Brain microvascular endothelial cell (primary cell): ENCODE results near the gene MELK.

Experiments used
- DNase-seq: peaks from one replicate; pipeline ENCODE4 v3.0.0-alpha.2; 2020
- H3K27ac ChIP-seq: fragments of 250-450 bp; sonication (Bioruptor Pico); 2 replicates; pipeline ENCODE4 v1.5.1; 2020; ENCODE audit warnings: mild to moderate bottlenecking, moderate library complexity
- H3K27me3 ChIP-seq: fragments of 250-450 bp; sonication (Bioruptor Pico); replicated peaks from 2 replicates; pipeline ENCODE4 v1.5.1; 2020; ENCODE audit warnings: mild to moderate bottlenecking
- H3K36me3 ChIP-seq: fragments of 250-450 bp; sonication (Bioruptor Pico); replicated peaks from 2 replicates; pipeline ENCODE4 v1.5.1; 2020; ENCODE audit warnings: mild to moderate bottlenecking
- H3K4me3 ChIP-seq: 2 replicates; pipeline ENCODE4 v1.5.1; 2011; ENCODE audit warnings: low read depth, mild to moderate bottlenecking, control low read depth, low read length, moderate library complexity
- in situ Hi-C: cut with HindIII; loops from 2 replicates; pipeline ENCODE4 v1.10.0; 2017; ENCODE audit warnings: low sequenced_read_pairs, low pct_ligation_motif_present
- TF ChIP-seq, protein P1 (sequence below): IDR thresholded peaks from 2 replicates; pipeline ENCODE4 v1.5.1; 2011; ENCODE audit warnings: low read depth, mild to moderate bottlenecking, moderate library complexity, low read length, control low read depth, inconsistent platforms; ENCODE audit errors: missing control alignments

MELK gene

DNA sequence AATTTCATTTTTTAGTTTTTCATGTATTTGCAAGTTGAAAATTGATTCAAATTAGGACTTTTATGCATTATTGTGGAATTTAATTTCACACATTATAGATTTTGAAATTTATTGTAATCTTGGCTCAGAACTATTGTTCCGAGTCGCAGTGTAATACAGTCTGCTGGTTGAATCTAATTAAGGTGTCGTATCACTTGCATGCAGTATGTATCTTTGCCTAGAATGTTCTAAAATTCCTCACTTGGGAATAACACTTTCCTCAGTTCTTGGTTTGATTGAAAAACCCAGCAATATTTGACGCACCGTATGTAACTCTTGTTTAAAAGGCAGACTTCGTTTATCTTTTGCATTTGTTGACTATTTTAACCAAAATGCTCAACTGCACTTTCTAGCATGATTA, 49.4 kb downstream of the MELK start:
- in situ Hi-C loops: no loop called here
- Histone ChIP-seq H3K4me3 (no peak overlapping the region), H3K36me3 (no peaks in the 10 kb centered on the region), H3K27ac (no peak overlapping the region), H3K27me3 (no peaks in the 10 kb centered on the region)
- TF ChIP-seq, protein P1, sequence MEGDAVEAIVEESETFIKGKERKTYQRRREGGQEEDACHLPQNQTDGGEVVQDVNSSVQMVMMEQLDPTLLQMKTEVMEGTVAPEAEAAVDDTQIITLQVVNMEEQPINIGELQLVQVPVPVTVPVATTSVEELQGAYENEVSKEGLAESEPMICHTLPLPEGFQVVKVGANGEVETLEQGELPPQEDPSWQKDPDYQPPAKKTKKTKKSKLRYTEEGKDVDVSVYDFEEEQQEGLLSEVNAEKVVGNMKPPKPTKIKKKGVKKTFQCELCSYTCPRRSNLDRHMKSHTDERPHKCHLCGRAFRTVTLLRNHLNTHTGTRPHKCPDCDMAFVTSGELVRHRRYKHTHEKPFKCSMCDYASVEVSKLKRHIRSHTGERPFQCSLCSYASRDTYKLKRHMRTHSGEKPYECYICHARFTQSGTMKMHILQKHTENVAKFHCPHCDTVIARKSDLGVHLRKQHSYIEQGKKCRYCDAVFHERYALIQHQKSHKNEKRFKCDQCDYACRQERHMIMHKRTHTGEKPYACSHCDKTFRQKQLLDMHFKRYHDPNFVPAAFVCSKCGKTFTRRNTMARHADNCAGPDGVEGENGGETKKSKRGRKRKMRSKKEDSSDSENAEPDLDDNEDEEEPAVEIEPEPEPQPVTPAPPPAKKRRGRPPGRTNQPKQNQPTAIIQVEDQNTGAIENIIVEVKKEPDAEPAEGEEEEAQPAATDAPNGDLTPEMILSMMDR: no peak
- no peak for DNase-seq

DNA sequence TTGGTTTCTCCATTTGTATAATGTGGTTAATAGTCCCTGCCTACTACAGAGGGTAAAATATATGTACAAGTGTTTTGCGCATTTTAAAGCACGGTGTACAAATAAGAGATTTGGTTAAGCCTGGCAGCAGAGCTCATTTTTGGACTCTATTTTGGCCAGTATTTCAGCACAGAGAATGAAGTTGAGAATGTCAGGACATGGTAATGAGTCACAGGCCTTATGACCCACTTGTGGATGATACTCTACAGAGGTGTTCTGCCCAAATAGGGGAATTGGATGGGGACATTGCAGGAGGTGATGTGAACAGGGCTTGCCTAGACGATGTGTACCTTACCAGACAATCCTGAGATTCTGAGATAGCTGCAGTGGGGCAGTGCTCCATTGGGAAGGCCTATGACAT, 50.6 kb downstream of the MELK start:
- Histone ChIP-seq H3K27ac (no peak overlapping the region), H3K4me3 (no peak overlapping the region), H3K27me3 (no peaks in the 10 kb centered on the region), H3K36me3 (no peaks in the 10 kb centered on the region)
- TF ChIP-seq, protein P1: no peak
- in situ Hi-C loops: no loop called here
- DNase-seq: peak; percentile 12

DNA sequence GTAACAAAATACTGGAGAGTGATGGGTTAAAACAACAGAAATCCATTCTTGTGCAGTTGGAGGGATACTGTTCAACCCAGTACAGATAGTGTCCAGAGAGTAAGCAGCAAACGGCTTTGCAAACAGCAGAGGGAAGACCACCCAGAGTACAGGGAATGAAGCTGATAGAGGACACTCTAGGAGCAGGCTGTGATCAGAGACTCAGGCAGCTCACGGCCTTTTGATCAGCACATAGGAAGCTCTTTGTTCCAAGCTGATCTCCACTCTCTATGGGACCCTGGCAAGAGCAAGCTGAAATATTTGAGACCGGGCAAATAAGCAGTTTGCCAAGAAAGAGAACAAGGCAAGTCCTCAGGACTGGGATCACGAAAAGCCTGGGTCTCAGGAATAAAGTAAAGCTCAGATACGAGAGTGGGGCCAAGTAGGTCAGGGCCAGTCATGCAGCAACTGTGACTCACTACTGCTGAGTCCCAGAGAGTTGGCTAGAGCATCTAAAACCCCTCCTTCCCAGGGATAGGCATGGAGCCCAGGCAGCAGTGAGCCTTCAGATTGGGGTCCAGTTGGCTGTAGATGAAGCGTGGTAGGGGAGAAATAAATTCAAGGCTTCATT, 52.4 kb downstream of the MELK start:
- no peaks in the 10 kb centered on the region for H3K36me3 ChIP-seq
- no peaks in the 10 kb centered on the region for H3K27me3 ChIP-seq
- TF ChIP-seq, protein P1: no peak
- DNase-seq: peak; percentile 76
- in situ Hi-C loops: no loop called here
- peak overlapping the region; percentile 28 for H3K27ac ChIP-seq
- H3K4me3 ChIP-seq: no peak overlapping the region

DNA sequence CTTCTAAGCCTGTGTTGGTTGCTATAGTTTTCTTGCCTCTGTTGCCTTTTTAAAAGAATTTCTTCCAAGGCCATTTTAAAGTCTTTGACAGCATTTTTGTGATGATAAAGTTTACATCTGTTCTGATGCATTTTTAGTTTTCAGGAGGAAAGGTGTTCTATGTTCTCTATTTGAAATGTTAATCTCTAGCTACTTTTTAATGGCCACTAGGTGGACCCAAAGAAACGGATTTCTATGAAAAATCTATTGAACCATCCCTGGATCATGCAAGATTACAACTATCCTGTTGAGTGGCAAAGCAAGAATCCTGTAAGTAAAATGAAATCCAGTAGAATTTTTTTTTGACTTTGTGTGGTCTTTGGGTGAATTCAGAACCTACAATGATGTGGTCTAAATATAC, 60.2 kb downstream of the MELK start:
- H3K36me3 ChIP-seq: no peaks in the 10 kb centered on the region
- in situ Hi-C loops: no loop called here
- DNase-seq: peak; percentile 3

DNA sequence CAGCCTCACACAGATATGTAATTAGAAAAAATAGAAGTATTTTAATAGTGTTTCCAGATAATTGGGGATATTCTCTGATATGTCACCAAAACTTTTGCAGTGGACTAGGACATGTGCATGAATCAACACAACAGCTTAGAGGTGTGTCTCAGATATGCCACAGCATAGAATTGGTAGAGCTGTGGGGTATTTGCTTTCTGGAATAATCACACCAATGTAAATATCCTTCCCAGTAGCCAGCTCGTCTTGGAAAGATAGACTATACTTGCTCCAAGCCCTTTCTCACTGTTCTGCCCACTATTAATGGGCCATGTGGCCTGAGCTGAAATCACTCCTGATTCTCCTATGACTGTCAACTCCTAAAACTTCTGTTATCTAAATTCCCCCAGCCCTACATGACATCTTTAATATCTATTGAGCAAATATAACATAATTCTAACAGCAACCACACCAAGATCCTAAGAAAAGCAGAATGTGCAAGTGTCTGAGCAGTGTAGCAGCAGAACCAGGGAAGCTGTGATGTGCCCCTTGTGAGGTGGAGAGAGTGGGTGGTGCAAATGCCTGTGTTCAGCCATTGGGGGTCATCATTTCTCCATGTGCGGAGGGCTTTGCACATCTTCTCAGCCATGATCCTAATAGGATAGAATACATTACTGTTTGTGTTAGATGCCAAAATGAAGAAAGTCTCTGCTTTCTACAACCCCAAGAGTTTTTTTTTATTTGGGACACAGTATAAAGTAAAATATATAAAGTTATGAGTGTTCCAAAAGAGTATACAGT, 65.0 kb downstream of the MELK start:
- Histone ChIP-seq H3K36me3 (no peaks in the 10 kb centered on the region), H3K27ac (no peak overlapping the region), H3K27me3 (no peaks in the 10 kb centered on the region), H3K4me3 (no peak overlapping the region)
- in situ Hi-C loops: no loop called here
- TF ChIP-seq, protein P1: peak; percentile 38
- peak; percentile 1 for DNase-seq

More for the DNA sequence above, 60.2 kb downstream of the MELK start:
- TF ChIP-seq, protein P1: peak; percentile 36
- H3K4me3 ChIP-seq: no peak overlapping the region
- H3K27me3 ChIP-seq: no peaks in the 10 kb centered on the region
- H3K27ac ChIP-seq: no peak overlapping the region
